Gastrocnemius medialis (tissue), 4 donors: ENCODE results near the gene GSTM4.

Experiments used
- POLR2A ChIP-seq, 2 donors: fragments of 450-650 bp; IDR thresholded peaks; one replicate each; pipeline ENCODE4 v1.6.1; 2017; ENCODE audit warnings: antibody characterized with exemption in 2 of 2, mild to moderate bottlenecking in 2 of 2, moderate library complexity in 2 of 2
- TF ChIP-seq, protein P1 (sequence below), 5 experiments: fragments of 450-650 bp in 3 of 5; fragments of 200-600 bp in 2 of 5; sonication (generic) in 2 of 5; IDR thresholded peaks in 4 of 5; conservative IDR thresholded peaks in 1 of 5; 1 replicate in 4 of 5; 2 replicates in 1 of 5; pipeline ENCODE4 v1.5.1; 2016 to 2019; ENCODE audit warnings: antibody characterized with exemption in 5 of 5, mild to moderate bottlenecking in 3 of 5, moderate library complexity in 3 of 5

DNA sequence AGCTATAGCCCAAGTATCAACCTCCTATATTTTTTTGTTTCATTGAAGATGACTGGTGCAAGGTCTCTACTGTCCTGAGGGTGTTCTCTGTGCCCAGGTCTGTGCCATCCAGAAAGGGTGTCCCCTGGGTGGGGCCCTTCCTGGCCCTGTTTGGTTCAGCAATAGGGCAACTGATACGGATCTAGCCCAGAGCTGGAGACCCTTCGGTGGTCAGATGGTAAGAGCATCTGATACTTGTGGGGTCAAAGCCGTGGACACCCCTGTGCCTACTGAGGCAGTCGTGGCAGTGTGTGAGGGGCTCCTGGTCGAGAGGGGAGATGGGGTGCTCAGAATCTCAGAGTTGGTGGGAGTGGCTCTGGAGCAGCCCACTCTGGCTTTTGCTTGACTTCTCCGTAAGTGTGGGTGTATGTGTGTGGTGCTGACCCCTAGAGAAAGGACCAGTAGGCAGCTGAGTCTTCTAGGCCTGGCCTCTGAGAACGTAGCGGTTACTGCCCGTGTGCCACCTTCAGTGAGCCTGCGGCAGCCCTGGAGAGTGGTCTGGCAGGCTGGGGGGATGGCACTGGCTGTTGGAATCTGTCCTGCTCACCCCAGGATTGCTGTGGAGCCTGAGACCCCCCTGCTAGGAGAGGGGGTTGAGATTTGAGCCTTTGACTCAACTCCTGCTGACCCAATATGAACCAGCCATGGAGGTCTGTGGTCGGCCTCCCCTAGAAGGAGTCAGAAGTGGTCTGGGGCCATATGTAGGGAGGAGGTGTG lies 33.6 kb upstream of the GSTM4 start:
- TF ChIP-seq, protein P1, sequence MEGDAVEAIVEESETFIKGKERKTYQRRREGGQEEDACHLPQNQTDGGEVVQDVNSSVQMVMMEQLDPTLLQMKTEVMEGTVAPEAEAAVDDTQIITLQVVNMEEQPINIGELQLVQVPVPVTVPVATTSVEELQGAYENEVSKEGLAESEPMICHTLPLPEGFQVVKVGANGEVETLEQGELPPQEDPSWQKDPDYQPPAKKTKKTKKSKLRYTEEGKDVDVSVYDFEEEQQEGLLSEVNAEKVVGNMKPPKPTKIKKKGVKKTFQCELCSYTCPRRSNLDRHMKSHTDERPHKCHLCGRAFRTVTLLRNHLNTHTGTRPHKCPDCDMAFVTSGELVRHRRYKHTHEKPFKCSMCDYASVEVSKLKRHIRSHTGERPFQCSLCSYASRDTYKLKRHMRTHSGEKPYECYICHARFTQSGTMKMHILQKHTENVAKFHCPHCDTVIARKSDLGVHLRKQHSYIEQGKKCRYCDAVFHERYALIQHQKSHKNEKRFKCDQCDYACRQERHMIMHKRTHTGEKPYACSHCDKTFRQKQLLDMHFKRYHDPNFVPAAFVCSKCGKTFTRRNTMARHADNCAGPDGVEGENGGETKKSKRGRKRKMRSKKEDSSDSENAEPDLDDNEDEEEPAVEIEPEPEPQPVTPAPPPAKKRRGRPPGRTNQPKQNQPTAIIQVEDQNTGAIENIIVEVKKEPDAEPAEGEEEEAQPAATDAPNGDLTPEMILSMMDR (IDR thresholded peaks at IDR 0.05 in 4 of 5, conservative IDR thresholded peaks at IDR 0.05 in 1 of 5): no peak
- no peak for TF ChIP-seq POLR2A (IDR thresholded peaks at IDR 0.05)
